Right atrium auricular region (tissue), 2 donors: ENCODE measurements around the gene LRRC7. TPM values are rescaled to one million over a fixed set of nuclear protein-coding genes. Genes with fewer than 3 reads are reported as not detected.
"Not testable (repeated sequence)": the region's sequence is repeated elsewhere in the genome, so short reads cannot be mapped to it uniquely, and the experiment has no call there.

Source experiments
- DNase-seq: peaks from one replicate; pipeline ENCODE4 v3.0.0-alpha.2; 2019; ENCODE audit warnings: low spot score
- H3K27ac ChIP-seq, 2 donors: fragments of 200-600 bp; sonication (generic); 1 replicate in 1 of 2; 2 replicates in 1 of 2; pipeline ENCODE4 v1.5.1; 2016 to 2019
- H3K27me3 ChIP-seq, 2 donors: fragments of 200-600 bp; sonication (generic); one replicate each; pipeline versions ENCODE4 v1.5.1 to v1.6.0; 2017 to 2019
- H3K36me3 ChIP-seq: fragments of 200-600 bp; sonication (generic); one replicate; pipeline ENCODE4 v1.5.1; 2016
- H3K4me1 ChIP-seq, 2 donors: fragments of 200-600 bp; sonication (generic); one replicate each; pipeline versions ENCODE4 v1.5.1 to v1.6.0; 2017 to 2019
- H3K4me3 ChIP-seq, 2 donors: fragments of 200-600 bp; sonication (generic); 1 replicate in 1 of 2; 2 replicates in 1 of 2; pipeline ENCODE4 v1.5.1; 2017 to 2019; ENCODE audit warnings: mild to moderate bottlenecking in 1 of 2, moderate library complexity in 1 of 2
- H3K9me3 ChIP-seq, 2 donors: fragments of 200-600 bp; sonication (generic); one replicate each; pipeline ENCODE4 v1.5.1; 2019
- CTCF ChIP-seq, 2 donors: fragments of 200-600 bp; sonication (generic); IDR thresholded peaks; one replicate each; pipeline ENCODE4 v1.5.1; 2019; ENCODE audit warnings: antibody characterized with exemption in 2 of 2
- total RNA-seq, 2 donors: library from RNA; depleted of rRNA; stranded (reverse); fragments of >200 nt; gene quantifications; one replicate each; pipeline ENCODE4 v1.1.0, GENCODE V29; 2016

LRRC7 gene
- total RNA-seq, 2 donors from 2014 or later = 0.75 to 14.3 TPM

DNA sequence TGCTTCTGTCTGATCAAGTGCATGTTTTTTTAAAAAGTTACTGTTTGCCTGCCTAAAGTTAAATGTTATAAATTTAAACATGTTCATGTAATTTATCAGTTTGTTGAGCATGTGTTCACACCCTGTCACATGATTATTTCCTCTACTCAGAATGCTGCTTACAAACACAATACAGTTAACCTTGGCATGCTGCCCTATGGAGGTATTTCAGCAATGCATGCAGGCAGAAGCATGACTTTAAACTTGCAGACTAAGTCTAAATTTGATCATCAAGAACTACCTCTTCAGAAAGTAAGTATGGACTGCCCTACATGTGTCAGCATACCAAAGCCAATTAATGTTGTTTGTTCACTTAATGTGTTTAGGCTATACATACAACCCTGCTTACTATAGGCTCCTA is 476.1 kb downstream of the LRRC7 start:
- H3K4me3 ChIP-seq = no peak overlapping the region
- no peaks in the 10 kb centered on the region for H3K27me3 ChIP-seq
- H3K36me3 ChIP-seq = no peaks in the 10 kb centered on the region
- H3K9me3 ChIP-seq = no peaks in the 10 kb centered on the region
- H3K4me1 ChIP-seq = peaks cover 0 to 8% of the 10 kb centered on the region in 2 donors
- DNase-seq = no peak
- TF ChIP-seq CTCF (IDR thresholded peaks at IDR 0.05) = no peak
- H3K27ac ChIP-seq = no peak overlapping the region

- no peaks in the 10 kb centered on the region for H3K27me3 ChIP-seq
- DNase-seq = no peak
- H3K4me3 ChIP-seq = no peak overlapping the region
- peaks cover 0 to 8% of the 10 kb centered on the region in 2 donors for H3K4me1 ChIP-seq
- no peaks in the 10 kb centered on the region for H3K9me3 ChIP-seq
- no peak for TF ChIP-seq CTCF (IDR thresholded peaks at IDR 0.05)
- no peak overlapping the region for H3K27ac ChIP-seq
- no peaks in the 10 kb centered on the region for H3K36me3 ChIP-seq
These were observed 477.1 kb downstream of the LRRC7 start for GRCh38 chr1:70044832-70045231.

GRCh38 chr1:70045581-70045980 is 477.9 kb downstream of the LRRC7 start:
- H3K4me1 ChIP-seq, H3K4me3 ChIP-seq, H3K27me3 ChIP-seq, H3K9me3 ChIP-seq, H3K27ac ChIP-seq, DNase-seq, H3K36me3 ChIP-seq: not testable (repeated sequence)

GRCh38 chr1:70048336-70049094 is 480.8 kb downstream of the LRRC7 start:
- Histone ChIP-seq H3K9me3 (no peaks in the 10 kb centered on the region), H3K27me3 (no peaks in the 10 kb centered on the region), H3K4me3 (no peak overlapping the region), H3K27ac (no peak overlapping the region), H3K4me1 (peaks cover 0 to 5% of the 10 kb centered on the region in 2 donors), H3K36me3 (no peaks in the 10 kb centered on the region)
- DNase-seq = no peak
- no peak for TF ChIP-seq CTCF (IDR thresholded peaks at IDR 0.05)

- Histone ChIP-seq H3K36me3 (no peaks in the 10 kb centered on the region), H3K27ac (no peak overlapping the region), H3K9me3 (no peaks in the 10 kb centered on the region), H3K4me1 (no peaks in the 10 kb centered on the region), H3K27me3 (no peaks in the 10 kb centered on the region), H3K4me3 (no peak overlapping the region)
- no peak for TF ChIP-seq CTCF (IDR thresholded peaks at IDR 0.05)
- no peak for DNase-seq
These were observed 484.2 kb downstream of the LRRC7 start for GRCh38 chr1:70051926-70052325.

DNA sequence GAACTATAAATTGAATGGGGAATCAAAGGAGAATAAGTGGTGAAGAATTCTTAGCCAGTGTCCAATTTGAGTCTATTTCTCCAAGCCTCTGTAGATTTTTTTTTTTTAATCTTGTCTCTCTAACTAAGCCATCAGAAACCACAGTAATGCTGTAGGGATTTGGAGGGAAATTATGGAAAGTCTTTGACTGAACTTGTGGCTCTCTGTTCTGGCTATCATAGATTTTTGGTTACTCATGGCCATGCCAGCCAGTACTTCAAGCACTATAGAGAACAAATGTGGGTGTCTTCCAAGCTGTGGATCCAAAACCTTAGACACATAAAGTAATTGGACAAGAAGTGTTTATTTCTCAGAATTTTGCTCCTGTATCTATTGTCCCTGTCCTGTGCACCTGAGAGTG is 489.8 kb downstream of the LRRC7 start:
- H3K9me3 ChIP-seq = no peaks in the 10 kb centered on the region
- H3K27me3 ChIP-seq = no peaks in the 10 kb centered on the region
- no peak for TF ChIP-seq CTCF (IDR thresholded peaks at IDR 0.05)
- no peaks in the 10 kb centered on the region for H3K36me3 ChIP-seq
- no peak overlapping the region for H3K27ac ChIP-seq
- DNase-seq = no peak
- H3K4me1 ChIP-seq = no peaks in the 10 kb centered on the region
- H3K4me3 ChIP-seq = no peak overlapping the region
